Activated CD4-positive, CD25-positive, alpha-beta regulatory T cell (primary cell): Measurements from ENCODE around the gene ANKS1B.
"Not testable (repeated sequence)": the region's sequence is repeated elsewhere in the genome, so short reads cannot be mapped to it uniquely, and the experiment has no call there.

Experiments
- DNase-seq, 4 experiments: peaks; one replicate each; lab custom pipeline; 2025; lab: John Stamatoyannopoulos, UW

The ANKS1B gene

GRCh38 chr12:99577125-99577524, 407.6 kb downstream of the ANKS1B start:
- not testable (repeated sequence) for DNase-seq

- no peak for DNase-seq
These were observed 410.8 kb downstream of the ANKS1B start for GRCh38 chr12:99573980-99574379.

- no peak for DNase-seq
These were observed 417.7 kb downstream of the ANKS1B start for GRCh38 chr12:99567072-99567471.

- DNase-seq, result no peak
These were observed 426.6 kb downstream of the ANKS1B start for GRCh38 chr12:99558109-99558508.

- DNase-seq, result no peak
These were observed 431.3 kb downstream of the ANKS1B start for GRCh38 chr12:99553461-99553860.

GRCh38 chr12:99552022-99552421, 432.7 kb downstream of the ANKS1B start:
- no peak for DNase-seq

GRCh38 chr12:99549651-99550050, 435.1 kb downstream of the ANKS1B start:
- no peak for DNase-seq

GRCh38 chr12:99549196-99549595, 435.5 kb downstream of the ANKS1B start:
- DNase-seq, result no peak

- no peak for DNase-seq
These were observed 440.3 kb downstream of the ANKS1B start for GRCh38 chr12:99544457-99544856.

GRCh38 chr12:99529966-99530365, 454.8 kb downstream of the ANKS1B start:
- DNase-seq, result no peak

- DNase-seq, result no peak
These were observed 456.3 kb downstream of the ANKS1B start for GRCh38 chr12:99528478-99528877.

GRCh38 chr12:99523853-99524252, 460.9 kb downstream of the ANKS1B start:
- DNase-seq, result no peak

GRCh38 chr12:99522456-99522855, 462.3 kb downstream of the ANKS1B start:
- no peak for DNase-seq

GRCh38 chr12:99521664-99522063, 463.1 kb downstream of the ANKS1B start:
- DNase-seq, result no peak

GRCh38 chr12:99513066-99513465, 471.7 kb downstream of the ANKS1B start:
- DNase-seq, result no peak

- DNase-seq, result no peak
These were observed 478.9 kb downstream of the ANKS1B start for GRCh38 chr12:99505805-99506204.

- DNase-seq, result no peak
These were observed 486.0 kb downstream of the ANKS1B start for GRCh38 chr12:99498756-99499155.

- DNase-seq, result no peak
These were observed 488.9 kb downstream of the ANKS1B start for GRCh38 chr12:99495799-99496198.

GRCh38 chr12:99493197-99493596, 491.5 kb downstream of the ANKS1B start:
- DNase-seq, result no peak

- DNase-seq, result no peak
These were observed 498.5 kb downstream of the ANKS1B start for GRCh38 chr12:99486277-99486676.

- DNase-seq, result no peak
These were observed 505.6 kb downstream of the ANKS1B start for GRCh38 chr12:99479149-99479548.

GRCh38 chr12:99476956-99477355, 507.8 kb downstream of the ANKS1B start:
- DNase-seq, result no peak

GRCh38 chr12:99455350-99456035, 529.2 kb downstream of the ANKS1B start:
- DNase-seq, result no peak

- no peak for DNase-seq
These were observed 530.1 kb downstream of the ANKS1B start for GRCh38 chr12:99454539-99455172.
